Heart left ventricle (tissue), 13 donors: ENCODE measurements around the gene WBP2NL.

Source experiments
- CTCF ChIP-seq, 12 donors: fragments of 200-600 bp; sonication (generic) in 4 of 12; IDR thresholded peaks; one replicate each; pipeline versions ENCODE4 v1.5.0 to v1.8.0; 2018 to 2022; ENCODE audit warnings: antibody characterized with exemption in 12 of 12, mild to moderate bottlenecking in 5 of 12
- POLR2A ChIP-seq, 2 donors: fragments of 450-650 bp; IDR thresholded peaks; one replicate each; pipeline ENCODE4 v1.6.1; 2017; ENCODE audit warnings: antibody characterized with exemption in 2 of 2, mild to moderate bottlenecking in 2 of 2, moderate library complexity in 2 of 2
- donor health status: ischemic (EF 13 %, LVEDD 7.1; RV severe dilation, severe dysfunction).
- donor health status: DM: no; HTN: yes; CAD: no.
- donor health status: DM: no; HTN: no; CAD: no.
- donor health status: ischemic (EF 25% LVEDD 6.9; RV normal size, moderate dysfunction).
- donor health status: ischemic (EF 25% LVEDD 5.7; RV mildly dilated, moderate dysfunction).
- donor health status: ischemic (EF 35%, LVEDD 5.7; RV mildly dilated, moderate dysfunction).
- donor health status: nonischemic (EF 11% LVEDD 7.7; RV severe dilation, severe dysfunction).
- donor health status: DM: yes; HTN: yes; CAD: no.
- donor health status: PGD.
- donor health status: ischemic (EF 29% LVEDD 5.4; RV normal size, mild dysfunction).
- donor health status: nonischemic (EF 23%, LVEDD 6.1; RV moderate dilation, normal function).

- TF ChIP-seq CTCF (IDR thresholded peaks at IDR 0.05) (no peak), POLR2A (IDR thresholded peaks at IDR 0.05) (no peak)
These were observed 19.9 kb upstream of the WBP2NL start for GRCh38 chr22:41978732-41979131.
